KG1 (cell line): ENCODE data around the gene GSG1L.

Source experiments
- DNase-seq: peaks from one replicate; lab custom pipeline; 2025; lab: John Stamatoyannopoulos, UW

GSG1L gene

DNA sequence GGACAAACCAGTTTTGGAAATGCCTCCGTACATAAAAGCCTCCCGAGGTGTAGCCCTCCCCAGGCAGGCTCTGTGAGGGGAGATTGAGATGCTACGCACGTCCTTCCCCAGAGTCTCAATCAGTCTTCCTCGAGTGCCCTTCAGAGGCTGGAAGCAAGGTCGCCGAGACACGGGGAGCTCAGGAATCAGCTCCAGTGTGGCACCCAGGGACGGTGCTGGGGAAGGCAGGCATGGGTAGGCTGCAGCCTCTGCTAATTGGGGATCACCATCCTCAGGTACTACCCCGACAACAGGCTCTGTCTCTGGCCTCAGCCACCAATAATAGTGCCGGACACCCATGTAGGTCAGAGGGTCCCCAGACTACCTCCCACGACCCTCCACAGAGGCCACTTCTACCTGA is 28.1 kb upstream of the GSG1L start:
- no peak for DNase-seq

DNA sequence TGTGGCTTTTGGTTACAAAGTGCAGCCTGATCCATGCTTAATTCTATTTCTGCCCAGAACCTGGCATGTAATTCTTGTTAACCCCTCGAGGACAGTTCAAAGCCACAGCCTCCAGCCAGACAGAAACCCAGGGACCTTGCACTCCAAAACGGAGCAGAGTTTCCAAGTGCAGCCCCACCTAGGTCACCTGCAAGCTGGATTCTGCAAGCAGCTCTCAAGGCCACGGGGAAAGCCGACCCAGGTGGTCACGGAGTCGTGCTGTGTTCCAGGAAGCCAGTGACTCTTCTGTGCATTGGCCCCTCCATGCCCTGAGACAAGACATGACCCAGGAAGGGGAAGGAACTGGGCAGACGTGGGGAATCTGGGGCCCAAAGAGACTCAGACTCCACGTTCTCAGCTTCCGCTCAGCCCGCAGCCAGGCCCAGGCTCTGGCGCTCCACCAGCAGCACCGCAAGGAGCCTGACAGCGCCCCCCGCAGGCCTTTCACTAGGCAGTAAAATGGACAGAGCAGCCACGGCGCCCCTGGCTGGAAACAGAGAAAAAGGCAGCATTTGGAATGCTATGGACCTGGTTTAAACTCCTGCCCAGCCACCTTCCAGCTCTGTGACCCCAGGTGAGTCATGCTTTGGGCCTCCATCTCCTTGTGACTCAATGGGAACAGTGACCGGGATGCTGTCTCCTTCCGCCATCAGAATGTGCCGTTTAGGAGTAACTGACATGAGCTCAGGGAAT is 27.3 kb upstream of the GSG1L start:
- DNase-seq, result no peak

DNA sequence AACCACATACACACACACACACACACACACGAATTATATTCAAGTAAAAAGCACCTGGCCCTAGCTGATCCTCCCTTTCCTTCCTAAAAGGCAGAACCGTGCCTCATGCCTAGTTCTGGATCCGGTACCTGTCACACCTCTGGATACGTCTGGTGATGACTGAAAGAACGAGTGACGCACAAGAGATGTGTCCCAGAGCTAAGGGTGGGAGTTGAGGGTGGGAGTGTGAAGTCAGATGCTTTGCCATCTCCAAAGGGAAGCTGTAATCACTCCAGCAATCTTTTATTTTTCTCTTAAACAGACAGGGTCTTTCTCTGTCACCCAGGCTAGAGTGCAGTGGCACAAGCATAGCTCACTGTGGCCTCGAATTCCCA is 26.5 kb upstream of the GSG1L start:
- DNase-seq, result no peak

DNA sequence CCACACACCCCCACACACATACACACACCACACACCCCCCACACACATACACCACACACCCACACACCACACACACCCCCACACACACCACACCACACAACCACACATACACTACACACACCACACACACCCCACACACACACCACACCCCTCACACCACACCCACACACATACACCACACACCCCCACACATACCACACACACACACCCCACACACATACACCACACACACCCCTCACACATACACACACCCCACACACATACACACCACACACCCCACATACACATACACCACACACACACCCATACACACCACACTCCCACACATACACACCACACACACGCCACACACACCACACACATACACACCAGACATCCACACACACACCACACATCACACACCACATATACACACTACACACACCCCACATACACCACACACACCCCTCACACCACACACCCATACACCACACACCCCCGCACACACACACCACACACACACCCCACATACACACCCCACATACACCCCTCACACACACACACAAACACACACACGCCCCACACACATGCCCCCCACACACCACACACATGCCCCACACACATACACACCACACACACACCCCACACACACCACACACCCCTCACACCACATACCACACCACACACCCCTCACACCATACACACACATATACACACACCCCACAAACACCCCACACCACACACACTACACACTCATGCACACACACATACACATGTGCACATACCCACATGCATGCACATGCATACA is 25.9 kb upstream of the GSG1L start:
- no peak for DNase-seq

DNA sequence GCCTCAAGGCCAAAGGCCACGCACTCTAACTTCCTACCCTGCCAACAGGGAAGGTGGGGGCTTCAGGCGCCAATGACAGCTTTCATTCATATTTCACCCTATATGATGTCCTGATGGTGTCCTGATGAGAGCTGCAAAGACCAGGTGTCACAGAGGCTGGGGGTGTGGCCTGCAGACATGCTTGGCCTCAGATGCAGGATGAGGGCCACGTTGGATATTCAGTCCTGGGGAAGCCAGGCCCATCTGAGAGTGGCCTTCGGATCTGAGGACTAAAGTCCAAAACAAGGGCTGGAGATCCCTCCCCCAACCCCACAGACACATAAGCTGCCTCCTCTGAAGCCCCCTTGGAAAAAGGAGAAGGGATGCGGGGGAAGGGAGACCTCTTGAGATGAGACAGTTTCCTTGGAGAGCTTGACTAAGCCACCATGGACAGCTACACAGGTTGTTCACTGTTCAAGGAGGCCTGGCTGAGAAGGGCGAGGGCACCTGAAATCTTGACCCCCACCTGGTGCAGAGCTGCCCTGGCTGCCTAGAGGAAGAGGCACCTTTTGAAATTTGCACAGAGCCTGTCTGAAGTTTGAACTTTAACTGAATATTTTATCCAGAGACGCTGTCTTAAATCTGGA is 24.3 kb upstream of the GSG1L start:
- DNase-seq, result no peak

DNA sequence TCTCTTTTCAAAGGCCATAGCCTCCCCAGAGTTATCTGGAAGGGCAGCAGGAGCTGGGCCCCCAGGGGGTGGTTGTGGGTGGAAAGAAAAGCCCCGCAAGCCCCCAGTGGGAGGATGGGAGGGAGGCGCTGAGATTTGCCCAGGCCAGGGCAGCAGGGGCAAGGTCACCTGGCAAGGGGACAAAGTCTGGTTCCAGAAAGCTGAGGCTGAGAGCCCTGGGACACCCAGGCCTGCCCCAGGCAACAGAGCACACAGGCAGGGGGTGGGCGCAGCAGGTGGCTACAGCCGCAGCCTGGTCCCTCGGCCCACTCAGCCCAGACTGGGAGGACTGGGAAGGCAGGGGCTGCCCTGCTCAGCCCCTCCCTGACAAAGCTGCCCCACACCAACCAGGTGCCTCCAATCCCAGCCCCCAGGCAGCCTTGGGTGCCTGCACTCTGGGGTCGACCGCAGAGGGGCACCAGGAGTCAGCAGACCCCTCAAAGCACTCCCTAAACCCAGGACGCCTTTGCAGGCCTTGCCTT is 23.7 kb upstream of the GSG1L start:
- DNase-seq, result no peak

DNA sequence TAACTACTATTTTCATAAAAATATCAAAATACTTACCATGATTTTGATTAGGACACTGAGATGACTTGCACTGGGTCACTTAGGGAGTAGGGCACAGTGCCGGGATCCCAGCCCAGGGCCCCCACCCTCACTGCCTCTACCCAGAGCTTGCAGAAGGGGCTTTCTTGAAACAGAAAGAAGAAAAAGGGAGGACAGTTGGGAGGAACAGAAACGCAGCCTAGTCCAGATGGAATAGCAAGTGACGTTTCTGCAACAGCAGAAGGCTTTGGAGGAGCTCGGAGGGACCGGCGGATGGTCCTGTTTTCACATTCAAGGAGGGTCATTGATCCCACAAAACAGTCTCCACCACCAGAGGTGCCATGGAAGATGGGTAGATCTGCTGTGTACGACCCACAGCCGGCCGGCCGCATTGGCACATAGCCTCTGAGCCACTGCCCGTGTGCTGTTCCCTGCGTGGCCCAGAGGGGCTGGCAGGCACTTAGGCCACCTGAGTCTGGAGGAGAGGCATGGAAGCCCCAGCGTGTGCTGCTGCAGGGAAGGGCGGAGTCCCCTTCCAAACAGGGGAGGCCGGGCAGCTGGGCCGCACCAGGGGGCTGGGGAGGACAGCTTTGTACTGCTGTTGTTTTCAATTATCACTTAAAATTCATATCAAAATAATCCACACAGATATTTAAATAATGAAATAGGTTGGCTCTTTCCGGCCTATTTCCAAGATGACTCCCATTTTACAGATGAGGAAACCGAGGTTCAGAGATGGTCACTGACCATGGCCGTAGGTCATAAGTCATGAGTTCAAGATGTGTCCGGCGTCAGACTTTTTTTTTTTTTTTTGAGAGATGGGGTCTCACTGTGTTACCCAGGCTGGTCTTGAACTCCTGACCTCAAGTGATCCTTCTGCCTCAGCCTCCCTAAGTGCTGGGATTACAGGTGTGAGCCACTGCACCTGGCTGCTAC is 22.9 kb upstream of the GSG1L start:
- no peak for DNase-seq

DNA sequence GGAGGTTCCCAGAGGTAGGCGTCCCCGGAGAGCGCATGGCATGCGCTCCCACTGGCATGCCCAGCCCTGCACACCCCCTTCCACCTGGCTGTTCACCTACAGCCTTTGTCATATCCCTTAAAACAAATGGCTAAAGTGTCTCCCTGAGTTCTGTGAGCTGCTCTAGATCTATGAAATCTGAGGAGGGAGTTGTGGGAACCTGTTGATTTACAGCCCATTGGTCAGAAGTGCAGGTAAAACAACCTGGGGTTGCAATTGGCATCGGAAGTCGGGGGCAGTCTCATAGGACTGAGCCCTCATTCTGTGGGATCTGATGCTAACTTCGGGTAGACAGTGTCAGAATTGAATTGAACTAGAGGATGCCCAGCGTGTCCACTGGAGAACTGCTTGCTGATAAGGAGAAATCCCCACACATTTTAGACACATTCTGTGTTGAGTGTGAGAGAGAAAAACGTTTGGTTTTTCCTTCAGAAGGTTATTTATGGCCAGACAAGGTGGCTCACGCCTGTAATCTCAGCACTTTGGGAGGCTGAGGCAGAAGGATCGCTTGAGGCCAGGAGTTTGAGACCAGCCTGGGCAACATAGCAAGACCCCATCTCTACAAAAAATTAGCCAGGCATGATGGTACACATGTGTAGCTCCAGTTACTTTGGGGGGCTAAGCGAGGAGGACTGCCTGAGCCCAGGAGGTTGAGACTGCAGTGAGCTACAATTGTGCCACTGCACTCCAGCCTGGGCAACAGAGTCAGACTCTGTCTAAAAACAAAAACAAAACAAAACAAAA is 22.1 kb upstream of the GSG1L start:
- DNase-seq, result no peak

DNA sequence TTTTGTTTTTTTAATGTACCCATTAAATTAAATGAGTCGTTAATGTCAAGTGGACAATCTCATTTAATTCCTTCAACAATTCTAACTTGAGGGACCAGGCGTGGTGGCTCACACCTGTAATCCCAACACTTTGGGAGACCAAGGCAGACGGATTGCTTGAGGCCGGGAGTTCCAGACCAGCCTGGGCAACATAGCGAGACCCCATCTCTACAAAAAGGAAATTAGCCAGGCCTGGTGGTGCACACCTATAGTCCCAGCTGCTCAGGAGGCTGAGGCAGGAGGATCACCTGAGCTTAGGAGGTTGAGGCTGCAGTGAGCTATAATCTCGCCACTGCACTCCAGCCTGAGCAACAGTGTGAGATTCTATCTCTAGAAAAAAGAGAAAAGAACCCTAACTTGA is 20.7 kb upstream of the GSG1L start:
- DNase-seq, result no peak

DNA sequence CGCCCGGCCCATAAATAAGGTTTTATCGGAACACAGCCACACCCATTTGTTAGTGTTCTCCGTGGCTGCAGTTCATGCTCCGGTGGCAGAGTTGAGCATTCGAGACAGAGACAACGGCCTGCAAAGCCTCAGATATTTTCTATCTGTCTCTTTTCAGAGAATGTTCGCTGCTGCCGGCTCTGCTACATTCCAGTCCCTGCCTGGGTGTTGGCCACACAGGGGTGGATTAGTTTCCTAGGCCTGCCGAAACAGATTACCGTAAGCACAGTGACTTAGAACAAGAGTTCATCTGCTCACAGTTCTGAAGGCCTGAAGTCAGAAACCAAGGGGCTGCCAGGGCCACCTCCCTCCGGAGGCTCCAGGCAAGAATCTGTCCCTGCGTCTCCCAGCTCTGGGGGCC is 19.1 kb upstream of the GSG1L start:
- no peak for DNase-seq

DNA sequence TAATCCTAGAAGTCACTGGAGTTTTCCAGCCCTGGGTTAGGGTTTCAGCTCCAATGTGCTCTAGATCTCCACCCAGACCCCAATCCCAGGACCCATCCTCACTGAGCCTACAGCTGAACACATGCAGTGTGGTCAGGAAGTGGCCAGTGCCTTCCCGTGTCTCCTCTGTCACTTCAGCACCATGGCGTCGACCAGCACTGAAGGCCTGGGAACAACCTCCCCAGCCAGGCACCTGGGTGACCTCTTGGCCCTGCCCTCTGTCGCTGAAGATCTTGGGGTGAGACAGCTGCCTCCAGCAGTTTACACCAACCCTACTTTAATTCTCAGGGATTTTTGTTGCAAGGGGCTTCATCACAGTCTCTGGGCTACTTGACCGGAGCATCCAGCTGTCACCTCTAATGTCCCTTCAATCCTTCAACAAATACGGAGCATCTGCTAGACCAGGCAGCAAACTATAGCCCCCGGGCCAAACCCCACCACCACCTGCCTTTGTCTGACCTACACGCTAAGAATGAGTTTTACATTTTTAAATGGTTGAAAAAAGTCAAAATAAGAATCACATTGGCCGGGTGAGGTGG is 18.0 kb upstream of the GSG1L start:
- DNase-seq, result no peak

DNA sequence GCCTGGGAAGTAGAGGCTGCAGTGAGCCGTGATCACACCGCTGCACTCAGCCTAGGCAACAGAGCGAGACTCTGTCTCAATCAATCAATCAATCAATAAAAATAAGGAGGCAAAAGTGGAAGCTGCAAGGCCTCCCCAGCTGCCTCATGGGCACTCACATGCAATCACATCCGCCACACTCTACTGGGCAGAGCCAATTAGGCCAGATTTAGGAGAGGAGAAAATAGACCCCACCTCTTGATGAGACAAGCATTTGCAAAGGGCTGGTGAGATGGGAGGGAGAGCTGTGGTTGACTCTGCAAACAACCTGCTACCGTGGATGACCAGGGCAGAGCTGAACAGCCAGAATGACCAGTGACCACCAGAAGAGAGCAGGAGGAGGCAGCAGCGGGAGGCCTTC is 14.7 kb upstream of the GSG1L start:
- no peak for DNase-seq

DNA sequence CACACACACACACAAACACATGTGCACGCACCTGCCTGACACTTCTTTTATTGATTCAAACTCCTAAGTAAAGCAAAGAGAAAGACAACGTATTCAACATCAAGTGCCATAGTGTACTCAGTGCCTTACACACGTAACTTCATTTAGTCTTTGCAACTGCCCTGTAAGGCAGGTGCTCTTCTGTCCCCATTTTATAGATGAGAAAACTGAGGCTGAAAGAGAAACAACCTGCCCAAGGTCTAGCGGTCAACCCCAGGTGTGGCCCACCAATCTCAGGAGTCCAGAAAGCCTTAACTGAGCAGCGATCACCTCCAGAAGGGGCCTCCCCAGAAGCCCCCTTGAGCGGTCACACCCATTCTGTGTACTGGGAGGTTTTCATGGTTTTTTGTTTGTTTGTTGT is 10.3 kb upstream of the GSG1L start:
- no peak for DNase-seq

DNA sequence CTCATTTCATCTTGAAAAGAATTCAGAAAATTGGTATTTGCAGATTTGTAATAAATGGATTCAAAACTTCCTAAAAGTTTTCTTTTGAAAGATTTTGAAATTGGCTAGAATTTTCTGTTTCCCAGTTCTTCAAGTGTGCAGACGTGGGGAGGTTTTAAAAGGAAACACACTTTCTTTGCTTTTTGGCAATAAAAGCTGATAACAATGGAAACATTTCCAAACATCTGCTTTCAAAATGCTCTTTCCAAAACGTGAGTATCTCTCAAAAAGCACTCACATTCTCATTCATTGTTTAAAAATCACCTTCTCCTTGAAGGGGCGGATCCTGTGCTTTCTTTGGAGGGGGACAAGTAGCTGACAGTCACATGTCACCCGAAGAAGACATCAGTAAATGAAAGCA is 8.6 kb upstream of the GSG1L start:
- no peak for DNase-seq

DNA sequence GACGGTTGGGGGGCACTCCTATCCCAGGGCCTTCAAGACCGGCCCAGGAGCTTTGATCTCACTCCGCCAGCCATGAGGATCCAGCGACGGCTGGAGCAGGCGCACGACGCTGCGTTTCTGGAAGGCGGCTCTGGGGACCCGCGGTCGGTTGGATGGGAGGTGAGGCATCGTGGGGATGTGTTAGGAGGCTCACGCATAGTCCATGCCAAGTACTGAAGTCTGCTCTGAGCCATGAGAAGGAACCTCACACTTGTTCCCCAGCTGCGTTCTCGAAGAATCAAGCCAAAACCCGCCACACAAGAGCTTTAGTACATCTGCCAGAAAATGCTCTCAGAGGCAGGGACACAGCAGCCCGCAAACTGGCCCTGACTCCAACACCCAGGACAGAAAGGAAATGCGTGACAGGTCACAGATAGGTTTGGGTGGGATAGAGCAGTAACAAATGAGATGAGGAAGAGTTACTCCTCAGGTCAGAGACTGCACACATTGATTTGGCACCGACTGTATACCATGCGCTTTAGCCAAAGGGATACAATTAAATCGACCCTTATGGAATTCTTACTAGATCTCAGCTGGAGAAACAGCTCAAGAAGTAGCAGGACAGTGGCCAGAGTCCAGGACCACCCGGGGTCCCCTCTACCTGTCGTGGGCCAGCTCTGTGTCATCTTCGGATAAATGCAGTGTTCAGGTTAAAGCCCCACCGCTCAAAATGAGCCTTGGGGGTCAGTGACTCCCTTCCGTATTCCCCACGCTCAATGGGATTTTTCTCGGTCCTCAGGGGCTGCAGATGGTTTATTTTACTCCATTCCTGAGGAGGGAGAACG is 6.7 kb upstream of the GSG1L start:
- DNase-seq, result no peak

DNA sequence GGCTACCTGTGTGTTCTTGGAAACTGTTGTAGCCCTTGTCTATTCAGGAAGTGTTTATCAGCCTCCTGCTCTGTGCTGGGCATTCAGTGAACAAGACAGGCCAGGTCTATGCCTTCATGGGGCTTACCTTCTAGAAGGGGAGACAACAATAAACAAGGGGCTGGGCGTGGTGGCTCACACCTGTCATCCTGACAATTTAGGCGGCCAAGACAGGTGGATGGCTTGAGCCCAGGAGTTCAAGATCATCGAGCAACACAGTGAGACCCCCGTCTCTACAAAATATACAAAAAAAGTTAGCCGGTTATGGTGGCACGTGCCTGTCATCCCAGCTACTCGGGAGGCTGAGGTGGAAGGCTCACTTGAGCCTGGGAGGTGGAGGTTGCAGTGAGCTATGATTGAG is 5.5 kb upstream of the GSG1L start:
- DNase-seq, result no peak

DNA sequence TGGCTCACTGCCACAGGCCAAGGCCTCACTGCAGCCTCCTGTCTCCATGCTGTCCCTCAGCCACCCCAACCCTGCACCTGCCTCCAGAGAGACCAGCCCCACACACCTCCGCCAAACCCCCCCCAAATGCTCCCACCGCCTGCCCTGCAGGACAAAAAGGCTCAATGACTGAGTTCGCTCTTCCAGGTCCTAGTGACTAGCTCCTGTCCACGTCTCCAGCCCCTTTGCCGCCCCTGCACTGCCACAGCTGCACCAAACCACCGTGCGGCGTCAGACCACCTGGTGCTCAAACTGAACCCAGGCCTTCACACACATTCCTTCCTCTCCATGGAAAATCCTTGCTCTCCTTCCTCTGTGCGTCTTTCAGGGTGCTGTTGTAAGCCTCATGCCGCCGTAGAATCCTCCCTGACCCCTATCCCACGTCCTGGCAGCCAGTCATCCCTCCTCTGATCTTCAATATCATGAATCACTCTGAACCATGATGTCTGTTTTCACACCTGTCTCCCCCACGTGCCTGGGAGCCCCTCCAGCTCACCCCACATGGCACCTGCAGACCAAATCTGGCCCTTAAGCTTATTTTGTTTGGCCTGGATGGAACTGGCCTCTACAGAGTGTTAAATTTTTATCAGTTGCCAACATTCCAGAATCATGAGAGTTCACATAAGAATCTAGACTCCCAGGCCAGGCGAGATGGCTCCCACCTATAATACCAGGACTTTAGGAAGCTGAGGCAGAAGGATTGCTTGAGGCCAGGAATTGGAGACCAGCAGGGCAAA is 4.3 kb upstream of the GSG1L start:
- no peak for DNase-seq

DNA sequence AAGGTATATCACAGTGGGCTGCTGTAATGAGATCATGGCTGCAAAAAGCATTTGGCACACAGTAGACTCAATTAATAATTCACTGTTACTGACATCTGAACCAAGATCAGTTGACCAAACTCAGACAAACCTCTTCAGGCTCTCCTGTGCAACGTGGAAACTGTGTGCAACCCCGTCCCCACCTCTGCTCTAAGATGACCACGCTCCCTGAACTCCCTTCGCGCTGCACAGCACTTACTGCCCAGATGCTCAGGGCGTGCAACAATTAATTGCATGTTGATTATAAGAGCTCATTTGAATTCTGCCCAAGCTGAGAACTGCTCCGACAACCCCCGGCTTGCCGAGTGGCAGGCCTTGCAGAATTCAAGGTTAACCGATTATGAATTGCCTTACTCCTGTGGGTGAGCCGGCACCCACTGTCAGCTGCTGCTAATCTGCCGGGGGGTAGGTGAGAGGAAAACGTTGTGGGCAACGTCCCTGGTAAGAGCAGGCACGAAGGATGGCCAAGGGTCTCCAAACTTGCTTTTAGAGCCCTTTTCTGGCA is 1.3 kb upstream of the GSG1L start:
- DNase-seq, result no peak

DNA sequence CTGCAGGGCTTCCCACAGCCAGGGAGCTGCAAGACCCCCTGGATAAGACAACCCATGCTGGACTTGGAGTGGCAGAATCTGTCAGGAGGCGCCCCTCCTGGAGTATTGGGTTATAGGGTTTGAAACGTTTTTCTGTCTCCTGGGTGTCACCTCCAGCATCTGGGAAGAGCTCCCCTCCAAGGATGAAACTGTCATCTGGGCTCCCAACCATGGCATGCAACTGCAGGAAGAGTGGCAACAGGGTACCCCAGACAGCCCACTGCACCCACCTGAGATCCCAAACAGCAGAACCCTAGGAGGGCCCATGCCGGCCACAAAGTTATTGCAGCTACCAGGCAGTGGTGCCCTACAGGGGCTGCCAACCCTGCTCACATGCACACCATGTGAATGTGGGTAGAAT is 636 bp upstream of the GSG1L start:
- DNase-seq, result no peak
